HepG2 (cell line): ENCODE results near the gene RALB. TPM values are rescaled to one million over a fixed set of nuclear protein-coding genes. Genes with fewer than 3 reads are reported as not detected.

Source experiments
- ASH2L ChIP-seq: fragments of 300-600, 200-600 bp; sonication (generic); IDR thresholded peaks from 2 replicates; pipeline ENCODE4 v1.7.0; 2017; ENCODE audit warnings: low read depth, mild to moderate bottlenecking, moderate library complexity, mixed read lengths, low read length; ENCODE audit not compliant: insufficient read length
- ELF1 ChIP-seq: sonication (generic); formaldehyde crosslinking; IDR thresholded peaks from 2 replicates; pipeline ENCODE4 v1.4.0; 2020; ENCODE audit warnings: missing genetic modification reagents
- KLF15 ChIP-seq: sonication (generic); formaldehyde crosslinking; IDR thresholded peaks from 2 replicates; pipeline ENCODE4 v1.8.1; 2023; ENCODE audit warnings: borderline replicate concordance, mild to moderate bottlenecking, inconsistent platforms, missing genetic modification reagents, mixed read lengths
- PRDM4 ChIP-seq: sonication (generic); formaldehyde crosslinking; IDR thresholded peaks from 2 replicates; pipeline ENCODE4 v1.9.0; 2021; ENCODE audit warnings: missing genetic modification reagents, borderline replicate concordance
- TGIF2 ChIP-seq: IDR thresholded peaks from 2 replicates; pipeline ENCODE4 v1.6.1; 2016; ENCODE audit warnings: control low read depth, missing compliant biosample characterization
- ZNF430 ChIP-seq: sonication (generic); formaldehyde crosslinking; IDR thresholded peaks from 2 replicates; pipeline ENCODE4 v1.9.0; 2021; ENCODE audit warnings: mild to moderate bottlenecking, missing genetic modification reagents
- ZNF597 ChIP-seq: sonication (generic); formaldehyde crosslinking; IDR thresholded peaks from 2 replicates; pipeline ENCODE4 v1.5.0; 2020; ENCODE audit warnings: missing genetic modification reagents
- ZNF629 ChIP-seq: sonication (generic); formaldehyde crosslinking; conservative IDR thresholded peaks from 2 replicates; pipeline ENCODE4 v1.5.0; 2020; ENCODE audit warnings: missing genetic modification reagents
- ZNF7 ChIP-seq: IDR thresholded peaks from 2 replicates; pipeline ENCODE4 v1.6.1; 2016; ENCODE audit warnings: missing biosample characterization, missing genetic modification reagents
- ZNF724P ChIP-seq: sonication (generic); formaldehyde crosslinking; IDR thresholded peaks from 2 replicates; pipeline ENCODE4 v1.8.0; 2022; ENCODE audit warnings: missing genetic modification reagents, borderline replicate concordance
- polyA plus RNA-seq, 8 experiments: library from polyadenylated mRNA; depleted of rRNA in 3 of 8; stranded (reverse) in 7 of 8; unstranded in 1 of 8; fragments of >200 nt; fragmentation: Illumina TruSeq in 4 of 8; extraction: Trizol in 4 of 8; gene quantifications; 2 replicates each; pipeline versions ENCODE4 v1.2.1 to v1.2.3, GENCODE V29; 2011 to 2016; ENCODE audit warnings: low read depth in 4 of 8, missing spikeins in 1 of 8, mixed read lengths in 1 of 8; ENCODE audit not compliant: insufficient read depth in 1 of 8
- total RNA-seq, 5 experiments: library from RNA; depleted of rRNA; stranded (reverse); fragments of >200 nt; fragmentation: Illumina TruSeq; extraction: Trizol; gene quantifications; 2 replicates each; pipeline ENCODE4 v1.2.3, GENCODE V29; 2016; ENCODE audit warnings: low read depth in 1 of 5

The RALB gene
- total and polyA plus RNA-seq, 2 of the 13 experiments (the other 11 are each of a cell fraction or from before 2014, with no cell fraction given) = 37.8 to 43.2 TPM

- TF ChIP-seq ZNF629 (CRISPR knock-in tag) = 0 out of 2 replicates have a peak, but pooled peaks have one; percentile 7
- TF ChIP-seq ZNF430 (CRISPR knock-in tag) = 0 out of 2 replicates have a peak, but pooled peaks have one; percentile 4
- 0 out of 2 replicates have a peak, but pooled peaks have one; percentile 23 for TF ChIP-seq PRDM4
- TF ChIP-seq ZNF724P = no peak
- no peak for TF ChIP-seq TGIF2
- TF ChIP-seq KLF15 (CRISPR knock-in tag) = no peak
- no peak for TF ChIP-seq ASH2L
- no peak for TF ChIP-seq ELF1 (CRISPR knock-in tag)
- TF ChIP-seq ZNF7 (CRISPR knock-in tag) = no peak
- 0 out of 2 replicates have a peak, but pooled peaks have one; percentile 53 for TF ChIP-seq ZNF597
Observed at GRCh38 chr2:120343100-120343432, 90.4 kb downstream of the RALB start (continued).
